ENCODE data around the gene CAPRIN1.

The CAPRIN1 gene, protein sequence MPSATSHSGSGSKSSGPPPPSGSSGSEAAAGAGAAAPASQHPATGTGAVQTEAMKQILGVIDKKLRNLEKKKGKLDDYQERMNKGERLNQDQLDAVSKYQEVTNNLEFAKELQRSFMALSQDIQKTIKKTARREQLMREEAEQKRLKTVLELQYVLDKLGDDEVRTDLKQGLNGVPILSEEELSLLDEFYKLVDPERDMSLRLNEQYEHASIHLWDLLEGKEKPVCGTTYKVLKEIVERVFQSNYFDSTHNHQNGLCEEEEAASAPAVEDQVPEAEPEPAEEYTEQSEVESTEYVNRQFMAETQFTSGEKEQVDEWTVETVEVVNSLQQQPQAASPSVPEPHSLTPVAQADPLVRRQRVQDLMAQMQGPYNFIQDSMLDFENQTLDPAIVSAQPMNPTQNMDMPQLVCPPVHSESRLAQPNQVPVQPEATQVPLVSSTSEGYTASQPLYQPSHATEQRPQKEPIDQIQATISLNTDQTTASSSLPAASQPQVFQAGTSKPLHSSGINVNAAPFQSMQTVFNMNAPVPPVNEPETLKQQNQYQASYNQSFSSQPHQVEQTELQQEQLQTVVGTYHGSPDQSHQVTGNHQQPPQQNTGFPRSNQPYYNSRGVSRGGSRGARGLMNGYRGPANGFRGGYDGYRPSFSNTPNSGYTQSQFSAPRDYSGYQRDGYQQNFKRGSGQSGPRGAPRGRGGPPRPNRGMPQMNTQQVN

DNA sequence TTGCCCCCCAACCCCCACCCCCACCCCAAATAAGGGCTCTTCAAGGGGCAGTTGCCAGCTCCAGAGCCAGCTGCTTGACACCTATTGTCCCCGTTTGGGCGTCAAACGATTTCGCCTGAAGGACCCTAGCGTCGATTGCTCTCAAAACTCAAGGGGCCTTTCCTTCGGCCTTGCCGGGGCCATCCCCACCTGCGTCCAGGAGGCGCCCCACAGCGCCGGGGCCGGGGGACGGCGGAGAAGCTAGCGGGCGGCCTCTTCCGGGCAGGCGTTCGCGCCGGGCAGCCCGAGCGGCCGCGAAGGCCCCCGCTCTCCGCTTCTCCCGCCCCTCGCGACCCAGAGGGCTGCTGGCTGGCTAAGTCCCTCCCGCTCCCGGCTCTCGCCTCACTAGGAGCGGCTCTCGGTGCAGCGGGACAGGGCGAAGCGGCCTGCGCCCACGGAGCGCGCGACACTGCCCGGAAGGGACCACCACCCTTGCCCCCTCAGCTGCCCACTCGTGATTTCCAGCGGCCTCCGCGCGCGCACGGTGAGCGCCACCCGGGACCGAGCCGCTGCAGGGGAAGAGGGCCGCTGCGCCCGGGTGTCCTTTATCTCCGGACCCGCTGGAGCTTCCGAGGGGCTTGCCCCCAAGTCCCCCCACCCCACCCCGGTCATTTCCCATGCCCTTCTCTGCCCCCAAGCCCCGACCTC is at the start of gene CAPRIN1:
Gene CAPRIN1 (plus strand): TSS at position 383 of the 687 bp plus-strand sequence. CDS start 690 bp downstream, outside the sequence.
- DNase-seq (ENCODE audit: low read depth): peak; percentile 83
- H3K4me3 ChIP-seq (ENCODE audit: low read length): peak within 1 kb of the TSS; percentile 89
- TF ChIP-seq, protein P1, sequence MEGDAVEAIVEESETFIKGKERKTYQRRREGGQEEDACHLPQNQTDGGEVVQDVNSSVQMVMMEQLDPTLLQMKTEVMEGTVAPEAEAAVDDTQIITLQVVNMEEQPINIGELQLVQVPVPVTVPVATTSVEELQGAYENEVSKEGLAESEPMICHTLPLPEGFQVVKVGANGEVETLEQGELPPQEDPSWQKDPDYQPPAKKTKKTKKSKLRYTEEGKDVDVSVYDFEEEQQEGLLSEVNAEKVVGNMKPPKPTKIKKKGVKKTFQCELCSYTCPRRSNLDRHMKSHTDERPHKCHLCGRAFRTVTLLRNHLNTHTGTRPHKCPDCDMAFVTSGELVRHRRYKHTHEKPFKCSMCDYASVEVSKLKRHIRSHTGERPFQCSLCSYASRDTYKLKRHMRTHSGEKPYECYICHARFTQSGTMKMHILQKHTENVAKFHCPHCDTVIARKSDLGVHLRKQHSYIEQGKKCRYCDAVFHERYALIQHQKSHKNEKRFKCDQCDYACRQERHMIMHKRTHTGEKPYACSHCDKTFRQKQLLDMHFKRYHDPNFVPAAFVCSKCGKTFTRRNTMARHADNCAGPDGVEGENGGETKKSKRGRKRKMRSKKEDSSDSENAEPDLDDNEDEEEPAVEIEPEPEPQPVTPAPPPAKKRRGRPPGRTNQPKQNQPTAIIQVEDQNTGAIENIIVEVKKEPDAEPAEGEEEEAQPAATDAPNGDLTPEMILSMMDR (conservative IDR thresholded peaks at IDR 0.05; ENCODE audit: low read length): no peak

DNA sequence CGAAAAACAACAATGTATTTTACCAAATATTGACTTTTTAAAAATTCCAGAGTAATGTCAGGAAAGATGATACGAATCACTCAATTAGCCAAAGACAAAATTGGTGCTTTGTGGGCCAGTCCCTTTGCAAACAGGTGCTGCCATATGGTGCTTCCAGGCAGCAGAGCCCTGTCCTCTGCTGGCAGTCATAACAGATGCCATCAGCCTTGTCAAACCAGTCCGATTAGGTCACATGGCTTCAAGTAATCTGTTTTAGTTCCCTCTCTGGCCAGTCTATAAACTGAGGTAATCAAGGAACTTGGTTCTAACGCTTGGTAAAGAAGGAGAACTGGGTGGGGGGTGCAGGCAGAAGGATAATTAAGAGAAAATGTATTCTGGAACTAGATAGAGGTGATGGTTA is 49.1 kb upstream of the CAPRIN1 start:
- H3K4me3 ChIP-seq (ENCODE audit: low read length): no peak overlapping the region
- TF ChIP-seq, protein P1 (conservative IDR thresholded peaks at IDR 0.05; ENCODE audit: low read length): no peak
- DNase-seq (ENCODE audit: low read depth): no peak

DNA sequence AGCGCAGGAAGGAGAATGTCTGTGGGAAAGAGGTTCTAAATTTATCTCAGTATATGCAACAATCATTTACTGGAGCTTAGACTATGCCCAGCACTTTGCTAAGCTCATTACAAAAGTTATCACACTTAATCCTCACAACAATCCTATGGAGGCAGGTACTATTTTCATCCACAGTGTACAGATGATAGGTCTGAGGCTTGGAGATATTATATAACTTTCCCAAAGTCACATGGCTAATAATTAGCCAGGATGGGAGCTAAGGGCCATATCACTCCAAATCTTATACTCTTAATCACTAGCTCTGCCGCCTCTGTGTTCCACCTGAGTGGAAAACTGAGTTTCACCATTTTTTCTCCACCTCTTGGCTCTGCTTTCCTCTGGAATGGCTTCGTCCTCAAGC is 47.3 kb upstream of the CAPRIN1 start:
- DNase-seq (ENCODE audit: low read depth): no peak
- H3K4me3 ChIP-seq (ENCODE audit: low read length): no peak overlapping the region
- TF ChIP-seq, protein P1 (conservative IDR thresholded peaks at IDR 0.05; ENCODE audit: low read length): no peak

DNA sequence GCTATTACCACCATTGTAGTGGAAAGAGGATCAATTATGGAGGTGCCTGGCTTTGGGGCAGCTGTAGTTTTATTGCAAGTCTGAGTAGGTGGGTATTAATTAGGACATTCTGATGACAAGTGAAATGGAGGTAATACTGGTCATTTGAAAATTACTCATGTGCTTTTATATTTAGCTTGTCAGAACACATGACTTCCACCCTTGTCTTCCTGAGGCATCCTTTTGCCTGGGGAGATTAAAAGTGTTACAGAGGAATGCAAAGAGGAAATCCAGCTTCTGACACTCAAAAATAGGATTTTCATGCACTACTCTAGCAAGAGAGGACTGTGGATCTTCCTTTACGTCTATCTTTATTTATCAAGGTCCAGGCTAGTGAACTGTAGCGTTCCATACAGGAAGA is 44.7 kb upstream of the CAPRIN1 start:
- H3K4me3 ChIP-seq (ENCODE audit: low read length): no peak overlapping the region
- no peak for DNase-seq (ENCODE audit: low read depth)
- TF ChIP-seq, protein P1 (conservative IDR thresholded peaks at IDR 0.05; ENCODE audit: low read length): no peak

DNA sequence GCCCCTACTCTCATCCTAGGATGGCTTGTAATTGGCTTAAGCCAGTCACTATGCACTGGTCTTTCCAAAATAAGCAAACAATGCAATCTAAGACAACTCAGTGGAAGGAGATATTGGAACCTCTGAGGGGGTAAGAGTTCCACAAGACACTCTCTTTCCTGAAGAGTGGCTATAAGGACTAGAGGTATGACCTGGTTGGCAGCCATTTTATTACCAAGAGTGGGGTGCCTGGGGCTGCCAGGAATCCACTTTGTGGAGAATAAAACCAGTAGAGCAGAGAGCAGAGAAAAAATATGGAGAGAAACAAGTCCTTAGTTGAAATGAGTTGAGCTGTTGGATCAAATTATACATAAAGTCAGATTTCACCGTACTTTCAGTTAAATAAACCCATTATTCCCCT is 38.8 kb upstream of the CAPRIN1 start:
- TF ChIP-seq, protein P1 (conservative IDR thresholded peaks at IDR 0.05; ENCODE audit: low read length): no peak
- no peak overlapping the region for H3K4me3 ChIP-seq (ENCODE audit: low read length)
- no peak for DNase-seq (ENCODE audit: low read depth)

DNA sequence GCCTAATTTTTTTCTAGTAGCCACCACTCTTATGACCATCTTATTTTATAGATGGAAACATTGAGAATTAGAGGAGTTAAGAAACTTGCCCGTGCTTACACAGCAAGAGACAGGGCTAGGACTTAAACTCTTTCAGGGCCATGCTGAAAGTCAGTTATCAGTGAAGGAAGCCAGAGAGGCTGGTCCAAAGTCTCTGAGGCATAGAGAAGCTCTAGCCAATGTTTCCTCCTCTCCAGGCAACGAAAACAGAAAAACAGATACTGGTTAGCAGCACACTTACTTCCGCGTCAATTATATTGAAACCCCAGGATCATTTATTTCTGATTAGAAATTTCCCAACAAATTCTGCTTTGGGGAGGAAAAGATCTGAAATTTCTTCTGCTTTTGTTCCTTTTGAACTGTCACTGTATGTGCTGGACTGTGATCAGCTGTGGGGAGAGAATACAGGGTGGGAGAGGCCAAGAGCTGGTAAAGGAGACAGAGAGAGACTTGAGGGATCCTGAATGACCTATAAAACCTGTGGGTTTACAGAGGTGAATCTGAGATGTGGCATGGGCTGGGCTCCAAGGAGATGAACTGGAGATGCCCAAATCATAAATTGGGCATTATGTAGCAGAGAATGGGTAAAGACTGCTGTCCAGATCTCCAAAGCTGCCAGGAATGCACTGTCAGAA is 37.5 kb upstream of the CAPRIN1 start:
- no peak overlapping the region for H3K4me3 ChIP-seq (ENCODE audit: low read length)
- no peak for DNase-seq (ENCODE audit: low read depth)
- TF ChIP-seq, protein P1 (conservative IDR thresholded peaks at IDR 0.05; ENCODE audit: low read length): no peak

Data from AG10803 (cell line).